WTC11 (cell line): ENCODE measurements around the gene MON1A. TPM values are rescaled to one million over a fixed set of nuclear protein-coding genes. Genes with fewer than 3 reads are reported as not detected.
A peak's percentile ranks its signal among the peaks of the same experiment; 100 is the strongest.

Experiments
- ATAC-seq: fragments of 200-7000 bp; cut with Tn5 transposase; 2 replicates; pipeline ENCODE4 v1.10.0; 2021; ENCODE audit warnings: mild to moderate bottlenecking, moderate library complexity
- CTCF ChIA-PET: fragments of 300-600 bp; sonication (Branson Sonifier 250); formaldehyde crosslinking; loops from one replicate; lab custom pipeline; 2021; ENCODE audit warnings: antibody characterized with exemption; lab: Charles Lee
- POLR2A ChIA-PET: fragments of 350-600 bp; sonication (Branson Sonifier 250); formaldehyde crosslinking; loops from one replicate; lab custom pipeline; 2021; ENCODE audit warnings: antibody characterized with exemption; lab: Charles Lee
- DNase-seq: peaks from one replicate; pipeline ENCODE4 v3.0.0; 2021; ENCODE audit warnings: low spot score
- H3K27ac Mint-ChIP-seq: 2 replicates; pipeline ENCODE4 v1.8.0; 2021; ENCODE audit warnings: mixed read lengths
- H3K27me3 Mint-ChIP-seq: 2 replicates; pipeline ENCODE4 v1.8.0; 2021; ENCODE audit warnings: low read depth, mild to moderate bottlenecking, moderate library complexity, mixed read lengths
- H3K36me3 Mint-ChIP-seq: 2 replicates; pipeline ENCODE4 v1.8.0; 2021; ENCODE audit warnings: mixed read lengths
- H3K4me1 Mint-ChIP-seq: 2 replicates; pipeline ENCODE4 v1.8.0; 2022; ENCODE audit warnings: mixed read lengths
- H3K4me3 Mint-ChIP-seq: 2 replicates; pipeline ENCODE4 v1.8.0; 2021; ENCODE audit warnings: mild to moderate bottlenecking, moderate library complexity, mixed read lengths
- H3K9me3 Mint-ChIP-seq: 2 replicates; pipeline ENCODE4 v1.8.0; 2021; ENCODE audit warnings: mixed read lengths
- ATF3 ChIP-seq: sonication (generic); formaldehyde crosslinking; conservative IDR thresholded peaks from 2 replicates; pipeline ENCODE4 v1.8.1; 2022; ENCODE audit warnings: mild to moderate bottlenecking, missing genetic modification reagents
- E2F1 ChIP-seq: sonication (generic); formaldehyde crosslinking; IDR thresholded peaks from 2 replicates; pipeline ENCODE4 v1.8.0; 2022; ENCODE audit warnings: mild to moderate bottlenecking, missing genetic modification reagents
- ESRRA ChIP-seq: sonication (generic); formaldehyde crosslinking; IDR thresholded peaks from 2 replicates; pipeline ENCODE4 v1.8.1; 2022; ENCODE audit warnings: mild to moderate bottlenecking, missing genetic modification reagents, borderline replicate concordance
- FOXK1 ChIP-seq: sonication (generic); formaldehyde crosslinking; IDR thresholded peaks from 2 replicates; pipeline ENCODE4 v1.8.0; 2022; ENCODE audit warnings: mild to moderate bottlenecking, moderate library complexity, missing genetic modification reagents
- FOXP1 ChIP-seq: sonication (generic); formaldehyde crosslinking; IDR thresholded peaks from 2 replicates; pipeline ENCODE4 v1.8.0; 2022; ENCODE audit warnings: missing genetic modification reagents, mild to moderate bottlenecking, moderate library complexity, borderline replicate concordance
- FOXP4 ChIP-seq: sonication (generic); formaldehyde crosslinking; IDR thresholded peaks from 2 replicates; pipeline ENCODE4 v1.8.0; 2022; ENCODE audit warnings: mild to moderate bottlenecking, missing genetic modification reagents
- GRHL2 ChIP-seq: fragments of 250-450 bp; sonication (Bioruptor Pico); IDR thresholded peaks from 2 replicates; pipeline ENCODE4 v1.8.0; 2022; ENCODE audit warnings: mild to moderate bottlenecking, moderate library complexity; ENCODE audit not compliant: insufficient replicate concordance, severe bottlenecking
- IRF2 ChIP-seq: sonication (generic); formaldehyde crosslinking; IDR thresholded peaks from 2 replicates; pipeline ENCODE4 v1.8.0; 2022; ENCODE audit warnings: low read depth, missing genetic modification reagents, borderline replicate concordance
- JAZF1 ChIP-seq: fragments of 250-450 bp; sonication (Bioruptor Pico); IDR thresholded peaks from 2 replicates; pipeline ENCODE4 v1.9.0; 2021; ENCODE audit warnings: moderate library complexity, mild to moderate bottlenecking, inconsistent platforms
- NFE2L1 ChIP-seq: sonication (generic); formaldehyde crosslinking; IDR thresholded peaks from 2 replicates; pipeline ENCODE4 v1.8.1; 2023; ENCODE audit warnings: missing genetic modification reagents
- TCF7 ChIP-seq: sonication (generic); formaldehyde crosslinking; IDR thresholded peaks from 2 replicates; pipeline ENCODE4 v1.8.0; 2022; ENCODE audit warnings: mild to moderate bottlenecking, low read depth, missing genetic modification reagents, moderate library complexity
- ZBTB21 ChIP-seq: sonication (generic); formaldehyde crosslinking; IDR thresholded peaks from 2 replicates; pipeline ENCODE4 v1.8.1; 2023; ENCODE audit warnings: mild to moderate bottlenecking, missing genetic modification reagents, borderline replicate concordance
- ZNF121 ChIP-seq: sonication (generic); formaldehyde crosslinking; IDR thresholded peaks from 2 replicates; pipeline ENCODE4 v1.8.0; 2023; ENCODE audit warnings: missing genetic modification reagents
- total RNA-seq: library from RNA; stranded (reverse); gene quantifications from 3 replicates; pipeline ENCODE4 v1.2.3, GENCODE V29; 2021
- TF ChIP-seq, protein P1 (sequence below): fragments of 250-450 bp; sonication (Bioruptor Pico); IDR thresholded peaks from 2 replicates; pipeline ENCODE4 v1.8.0; 2021; ENCODE audit warnings: mild to moderate bottlenecking
- TF ChIP-seq, protein P2 (sequence below): sonication (generic); formaldehyde crosslinking; IDR thresholded peaks from 2 replicates; pipeline ENCODE4 v1.8.1; 2023; ENCODE audit warnings: mild to moderate bottlenecking, missing genetic modification reagents
- TF ChIP-seq, protein P3 (sequence below): sonication (generic); formaldehyde crosslinking; IDR thresholded peaks from 2 replicates; pipeline ENCODE4 v1.8.1; 2022; ENCODE audit warnings: low read depth, missing genetic modification reagents, borderline replicate concordance
- TF ChIP-seq, protein P4 (sequence below): sonication (generic); formaldehyde crosslinking; IDR thresholded peaks from 2 replicates; pipeline ENCODE4 v1.8.1; 2022; ENCODE audit warnings: mild to moderate bottlenecking, moderate library complexity, missing genetic modification reagents

The MON1A gene
- total RNA-seq, 1 experiment from 2014 or later, result 8.6 TPM

GRCh38 chr3:49966233-49966942 lies 36.8 kb upstream of the MON1A start (continued):
- no peak for TF ChIP-seq NFE2L1 (CRISPR knock-in tag)
- no peak for TF ChIP-seq JAZF1 (CRISPR knock-in tag)
- no peak for TF ChIP-seq GRHL2 (CRISPR knock-in tag)

DNA sequence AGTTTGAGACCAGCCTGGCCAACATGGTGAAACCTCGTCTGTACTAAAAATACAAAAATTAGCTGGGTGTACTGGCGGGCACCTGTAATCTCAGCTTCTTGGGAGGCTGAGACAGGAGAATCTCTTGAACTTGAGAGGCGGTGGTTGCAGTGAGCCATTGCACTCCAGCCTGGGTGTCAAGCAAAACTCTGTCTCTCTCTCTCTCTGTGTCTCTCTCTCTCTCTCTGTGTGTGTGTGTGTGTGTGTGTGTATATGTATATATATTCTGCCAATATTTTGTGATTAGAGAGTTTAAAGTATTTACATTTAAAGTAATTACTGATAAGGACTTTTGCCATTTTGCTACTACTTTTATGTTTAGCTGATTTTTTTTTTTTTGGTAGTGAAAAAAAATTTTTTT lies 26.0 kb upstream of the MON1A start:
- Mint-ChIP-seq H3K4me1 (no peaks in the 10 kb centered on the region), H3K9me3 (0 out of 2 replicates have a peak, but pooled peaks cover 3% of the 10 kb centered on the region), H3K27me3 (no peaks in the 10 kb centered on the region), H3K36me3 (peaks cover 3% of the 10 kb centered on the region; the same call in 1 of the 2 replicates), H3K27ac (no peak overlapping the region; the same call in 1 of the 2 replicates), H3K4me3 (no peak overlapping the region)
- ATAC-seq (no peak), DNase-seq (no peak)
- TF ChIP-seq ATF3 (CRISPR knock-in tag), result no peak
- CTCF ChIA-PET, result interaction anchor here (1.2 kb wide), 1 partner anchor 115 kb away, joined by 3 read pairs; no protein-coding TSS in a partner anchor
- POLR2A ChIA-PET, result interaction anchor here (0.6 kb wide), 2 partner anchors 12 to 24 kb away, joined by 3 read pairs; no protein-coding TSS in a partner anchor

DNA sequence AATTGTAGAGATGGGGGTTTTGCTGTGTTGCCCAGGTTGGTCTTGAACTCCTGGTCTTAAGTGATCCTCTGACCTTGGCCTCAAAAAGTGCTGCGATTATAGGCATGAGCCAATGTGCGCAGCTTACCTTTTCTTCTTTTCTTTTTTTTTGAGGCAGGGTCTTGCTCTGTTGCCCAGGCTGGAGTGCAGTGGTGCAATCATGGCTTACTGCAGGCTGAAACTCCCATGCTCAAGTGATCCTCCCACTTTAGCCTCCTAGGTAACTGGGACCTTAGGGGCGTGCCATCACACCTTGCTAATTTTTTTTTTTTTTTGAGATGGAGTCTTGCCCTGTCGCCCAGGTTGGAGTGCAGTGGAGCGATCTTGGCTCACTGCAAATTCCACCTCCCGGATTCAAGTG lies 23.3 kb upstream of the MON1A start:
- ChIA-PET POLR2A (interaction anchor here (0.6 kb wide), 1 partner anchor 8 kb away, joined by 5 read pairs; no protein-coding TSS in a partner anchor), CTCF (no interaction called here)
- H3K27me3 Mint-ChIP-seq, result no peaks in the 10 kb centered on the region
- no peak overlapping the region for H3K27ac Mint-ChIP-seq
- H3K36me3 Mint-ChIP-seq, result no peaks in the 10 kb centered on the region; the same call in 1 of the 2 replicates
- DNase-seq (no peak), ATAC-seq (no peak)
- 0 out of 2 replicates have a peak, but pooled peaks cover 3% of the 10 kb centered on the region for H3K9me3 Mint-ChIP-seq
- H3K4me1 Mint-ChIP-seq, result no peaks in the 10 kb centered on the region
- no peak for TF ChIP-seq E2F1
- TF ChIP-seq ZNF121, result peak; percentile 74; the same call in 1 of the 2 replicates
- TF ChIP-seq ZBTB21 (CRISPR knock-in tag), result no peak
- no peak overlapping the region for H3K4me3 Mint-ChIP-seq

GRCh38 chr3:49942651-49943050 lies 13.0 kb upstream of the MON1A start:
- H3K36me3 Mint-ChIP-seq, result peaks cover 12% of the 10 kb centered on the region
- peaks cover 6% of the 10 kb centered on the region; the same call in 1 of the 2 replicates for H3K9me3 Mint-ChIP-seq
- ATAC-seq (no peak), DNase-seq (no peak)
- H3K27ac Mint-ChIP-seq, result no peak overlapping the region
- CTCF ChIA-PET, result no interaction called here
- H3K27me3 Mint-ChIP-seq, result no peaks in the 10 kb centered on the region
- peaks cover 8% of the 10 kb centered on the region for H3K4me1 Mint-ChIP-seq
- POLR2A ChIA-PET, result no interaction called here
- H3K4me3 Mint-ChIP-seq, result no peak overlapping the region
- TF ChIP-seq, protein P1, sequence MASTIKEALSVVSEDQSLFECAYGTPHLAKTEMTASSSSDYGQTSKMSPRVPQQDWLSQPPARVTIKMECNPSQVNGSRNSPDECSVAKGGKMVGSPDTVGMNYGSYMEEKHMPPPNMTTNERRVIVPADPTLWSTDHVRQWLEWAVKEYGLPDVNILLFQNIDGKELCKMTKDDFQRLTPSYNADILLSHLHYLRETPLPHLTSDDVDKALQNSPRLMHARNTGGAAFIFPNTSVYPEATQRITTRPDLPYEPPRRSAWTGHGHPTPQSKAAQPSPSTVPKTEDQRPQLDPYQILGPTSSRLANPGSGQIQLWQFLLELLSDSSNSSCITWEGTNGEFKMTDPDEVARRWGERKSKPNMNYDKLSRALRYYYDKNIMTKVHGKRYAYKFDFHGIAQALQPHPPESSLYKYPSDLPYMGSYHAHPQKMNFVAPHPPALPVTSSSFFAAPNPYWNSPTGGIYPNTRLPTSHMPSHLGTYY (CRISPR knock-in tag), result no peak
- TF ChIP-seq, protein P2, sequence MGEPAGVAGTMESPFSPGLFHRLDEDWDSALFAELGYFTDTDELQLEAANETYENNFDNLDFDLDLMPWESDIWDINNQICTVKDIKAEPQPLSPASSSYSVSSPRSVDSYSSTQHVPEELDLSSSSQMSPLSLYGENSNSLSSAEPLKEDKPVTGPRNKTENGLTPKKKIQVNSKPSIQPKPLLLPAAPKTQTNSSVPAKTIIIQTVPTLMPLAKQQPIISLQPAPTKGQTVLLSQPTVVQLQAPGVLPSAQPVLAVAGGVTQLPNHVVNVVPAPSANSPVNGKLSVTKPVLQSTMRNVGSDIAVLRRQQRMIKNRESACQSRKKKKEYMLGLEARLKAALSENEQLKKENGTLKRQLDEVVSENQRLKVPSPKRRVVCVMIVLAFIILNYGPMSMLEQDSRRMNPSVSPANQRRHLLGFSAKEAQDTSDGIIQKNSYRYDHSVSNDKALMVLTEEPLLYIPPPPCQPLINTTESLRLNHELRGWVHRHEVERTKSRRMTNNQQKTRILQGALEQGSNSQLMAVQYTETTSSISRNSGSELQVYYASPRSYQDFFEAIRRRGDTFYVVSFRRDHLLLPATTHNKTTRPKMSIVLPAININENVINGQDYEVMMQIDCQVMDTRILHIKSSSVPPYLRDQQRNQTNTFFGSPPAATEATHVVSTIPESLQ, result no peak
- TF ChIP-seq, protein P3, sequence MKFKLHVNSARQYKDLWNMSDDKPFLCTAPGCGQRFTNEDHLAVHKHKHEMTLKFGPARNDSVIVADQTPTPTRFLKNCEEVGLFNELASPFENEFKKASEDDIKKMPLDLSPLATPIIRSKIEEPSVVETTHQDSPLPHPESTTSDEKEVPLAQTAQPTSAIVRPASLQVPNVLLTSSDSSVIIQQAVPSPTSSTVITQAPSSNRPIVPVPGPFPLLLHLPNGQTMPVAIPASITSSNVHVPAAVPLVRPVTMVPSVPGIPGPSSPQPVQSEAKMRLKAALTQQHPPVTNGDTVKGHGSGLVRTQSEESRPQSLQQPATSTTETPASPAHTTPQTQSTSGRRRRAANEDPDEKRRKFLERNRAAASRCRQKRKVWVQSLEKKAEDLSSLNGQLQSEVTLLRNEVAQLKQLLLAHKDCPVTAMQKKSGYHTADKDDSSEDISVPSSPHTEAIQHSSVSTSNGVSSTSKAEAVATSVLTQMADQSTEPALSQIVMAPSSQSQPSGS, result no peak
- TF ChIP-seq, protein P4, sequence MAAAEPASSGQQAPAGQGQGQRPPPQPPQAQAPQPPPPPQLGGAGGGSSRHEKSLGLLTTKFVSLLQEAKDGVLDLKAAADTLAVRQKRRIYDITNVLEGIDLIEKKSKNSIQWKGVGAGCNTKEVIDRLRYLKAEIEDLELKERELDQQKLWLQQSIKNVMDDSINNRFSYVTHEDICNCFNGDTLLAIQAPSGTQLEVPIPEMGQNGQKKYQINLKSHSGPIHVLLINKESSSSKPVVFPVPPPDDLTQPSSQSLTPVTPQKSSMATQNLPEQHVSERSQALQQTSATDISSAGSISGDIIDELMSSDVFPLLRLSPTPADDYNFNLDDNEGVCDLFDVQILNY (CRISPR knock-in tag), result no peak
- TF ChIP-seq FOXP1 (CRISPR knock-in tag) (no peak), ESRRA (CRISPR knock-in tag) (no peak), FOXP4 (CRISPR knock-in tag) (no peak), FOXK1 (CRISPR knock-in tag) (no peak), TCF7 (CRISPR knock-in tag) (no peak), IRF2 (CRISPR knock-in tag) (no peak)
